H1 (cell line): Measurements from ENCODE around the gene FSD1L.

Experiments
- ASH2L ChIP-seq: fragments of 200-600, 300-600 bp; sonication (generic); IDR thresholded peaks from one replicate; pipeline ENCODE4 v1.7.1; 2017; ENCODE audit warnings: low read length
- CTCF ChIP-seq, 3 experiments: IDR thresholded peaks; 1 replicate in 2 of 3; 2 replicates in 1 of 3; pipeline versions ENCODE4 v1.5.1 to v1.6.1; 2011; ENCODE audit warnings: low read length in 3 of 3, mild to moderate bottlenecking in 3 of 3, inconsistent platforms in 2 of 3, low read depth in 1 of 3, moderate library complexity in 1 of 3; ENCODE audit not compliant: insufficient read depth in 1 of 3; ENCODE audit errors: control extremely low read depth in 1 of 3
- HDAC2 ChIP-seq, 2 experiments: fragments of 300-600 bp in 1 of 2; sonication (generic) in 1 of 2; IDR thresholded peaks; 2 replicates each; pipeline ENCODE4 v1.6.1; 2011 to 2012; ENCODE audit warnings: low read depth in 2 of 2, low read length in 2 of 2, mild to moderate bottlenecking in 2 of 2, moderate library complexity in 2 of 2, borderline replicate concordance in 1 of 2, inconsistent platforms in 1 of 2
- JUN ChIP-seq: IDR thresholded peaks from 2 replicates; pipeline ENCODE4 v1.6.1; 2011; ENCODE audit warnings: low read depth, mild to moderate bottlenecking, improper control_type of control experiment, low read length
- KDM1A ChIP-seq: fragments of 200-600, 300-600 bp; sonication (generic); IDR thresholded peaks from 2 replicates; pipeline ENCODE4 v1.7.1; 2016; ENCODE audit warnings: mild to moderate bottlenecking, low read length, borderline replicate concordance
- POLR2A ChIP-seq, 2 experiments: IDR thresholded peaks; 1 replicate in 1 of 2; 2 replicates in 1 of 2; pipeline ENCODE4 v1.6.1; 2011; ENCODE audit warnings: low read depth in 2 of 2, low read length in 2 of 2, mild to moderate bottlenecking in 2 of 2; ENCODE audit errors: control extremely low read depth in 1 of 2
- RAD21 ChIP-seq, 2 experiments: IDR thresholded peaks in 1 of 2; conservative IDR thresholded peaks in 1 of 2; 2 replicates each; pipeline ENCODE4 v1.6.1; 2011; ENCODE audit warnings: low read depth in 2 of 2, low read length in 2 of 2, improper control_type of control experiment in 1 of 2, inconsistent platforms in 1 of 2, mild to moderate bottlenecking in 1 of 2, moderate library complexity in 1 of 2
- SP2 ChIP-seq: IDR thresholded peaks from 2 replicates; pipeline ENCODE4 v1.6.1; 2012; ENCODE audit warnings: mild to moderate bottlenecking, low read length, inconsistent platforms
- TBP ChIP-seq: IDR thresholded peaks from 2 replicates; pipeline ENCODE4 v1.6.1; 2011; ENCODE audit warnings: low read depth, low read length, improper control_type of control experiment

- no peak for TF ChIP-seq POLR2A (IDR thresholded peaks at IDR 0.05; ENCODE audit: control extremely low read depth in 1 of 2, low read depth in 2 of 2, low read length in 2 of 2)
- TF ChIP-seq SP2: no peak
- no peak for TF ChIP-seq TBP
- no peak for TF ChIP-seq CTCF (IDR thresholded peaks at IDR 0.05; ENCODE audit: control extremely low read depth in 1 of 3, insufficient read depth in 1 of 3, low read depth in 1 of 3, low read length in 3 of 3)
- TF ChIP-seq RAD21 (IDR thresholded peaks at IDR 0.05 in 1 of 2, conservative IDR thresholded peaks at IDR 0.05 in 1 of 2; ENCODE audit: low read depth in 2 of 2, low read length in 2 of 2): no peak
- no peak for TF ChIP-seq JUN
- TF ChIP-seq ASH2L: no peak
- TF ChIP-seq HDAC2 (IDR thresholded peaks at IDR 0.05; ENCODE audit: borderline replicate concordance in 1 of 2, low read depth in 2 of 2, low read length in 2 of 2): no peak
- no peak for TF ChIP-seq KDM1A
Measured at GRCh38 chr9:105468875-105469274, 21.0 kb downstream of the FSD1L start.
